Activated CD4-positive, CD25-positive, alpha-beta regulatory T cell treated with anti-CD3 and anti-CD28 coated beads, Interleukin-2, amount 50 U/mL, for 16 hours (primary cell): ENCODE results near the gene OGT.
"Not testable (repeated sequence)": the region's sequence is repeated elsewhere in the genome, so short reads cannot be mapped to it uniquely, and the experiment has no call there.

Experiments used
- DNase-seq: peaks from one replicate; pipeline ENCODE4 v3.0.0-alpha.2; 2020; ENCODE audit warnings: low read depth, low spot score

Gene OGT

DNA sequence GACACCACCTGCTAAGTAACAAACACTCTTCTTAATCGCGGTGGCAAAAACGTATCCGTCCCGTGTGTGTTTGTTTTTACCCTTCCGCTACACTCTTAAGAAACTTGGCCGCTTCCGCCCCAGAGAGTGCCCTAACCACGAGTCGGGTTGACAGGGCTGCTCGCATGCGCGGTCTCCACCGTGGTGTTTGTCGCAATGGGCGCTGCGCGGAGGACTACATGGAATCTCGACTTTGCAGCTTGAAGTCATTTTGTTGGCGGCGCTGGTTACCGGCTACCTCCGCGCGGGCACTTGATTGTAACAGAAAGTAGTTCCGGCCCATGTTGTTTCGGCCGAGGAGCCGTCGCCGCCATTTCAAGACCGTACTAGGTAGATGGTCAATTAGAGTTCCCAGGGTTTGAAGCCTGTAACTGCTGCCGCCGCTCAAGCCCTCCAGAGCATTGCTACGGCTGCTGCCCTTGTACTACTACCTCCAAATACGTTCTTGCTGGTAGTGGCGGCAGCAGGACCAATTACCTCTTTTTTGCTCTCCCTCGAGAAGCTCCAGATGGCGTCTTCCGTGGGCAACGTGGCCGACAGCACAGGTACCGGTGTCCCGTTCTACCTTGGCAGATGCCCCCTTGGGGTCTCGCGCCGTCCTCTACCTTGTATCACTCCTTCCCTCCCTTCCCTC, at the start of gene OGT:
OGT (plus strand) TSS at position 352 of the 673 bp plus-strand sequence; CDS start at position 548, 196 bp downstream.
- peak; percentile 86 for DNase-seq

DNA sequence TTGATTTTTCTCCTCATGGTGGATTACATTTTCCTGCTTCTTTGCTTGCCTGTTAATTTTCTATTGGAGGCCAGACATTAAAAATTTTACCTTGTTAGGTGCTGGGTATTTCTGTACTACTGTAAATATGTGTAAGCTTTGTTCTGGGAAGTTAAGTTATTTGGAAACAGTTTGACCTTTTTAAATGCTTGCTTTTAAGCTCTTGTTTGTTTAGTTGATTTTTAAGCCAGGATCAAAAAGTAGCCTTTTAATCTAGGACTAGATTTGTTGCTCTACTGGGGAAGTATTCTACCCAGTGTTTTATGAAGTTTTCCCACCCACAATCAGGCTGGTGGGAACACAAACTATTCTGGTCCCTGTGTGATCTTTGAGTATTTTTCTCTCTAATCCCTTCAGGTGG, 45.1 kb upstream of the OGT start:
- DNase-seq = no peak

DNA sequence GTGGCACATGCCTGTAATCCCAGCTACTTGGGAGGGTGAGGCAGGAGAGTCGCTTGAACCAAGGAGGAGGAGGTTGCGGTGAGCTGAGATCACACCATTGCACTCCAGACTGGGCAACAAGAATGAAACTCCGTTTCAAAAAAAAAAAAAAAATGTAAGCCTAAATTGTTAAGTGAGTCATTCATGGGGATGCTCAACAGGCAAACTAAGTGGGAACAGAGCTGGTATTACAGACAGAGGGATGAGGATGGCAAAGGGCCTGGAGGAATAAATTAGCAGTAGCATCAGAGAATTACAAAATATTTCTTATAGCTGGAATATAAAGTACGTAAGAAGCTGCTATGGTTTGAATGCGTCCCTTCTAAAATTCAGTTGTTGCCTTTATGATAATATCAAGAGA, 43.4 kb upstream of the OGT start:
- DNase-seq = no peak

DNA sequence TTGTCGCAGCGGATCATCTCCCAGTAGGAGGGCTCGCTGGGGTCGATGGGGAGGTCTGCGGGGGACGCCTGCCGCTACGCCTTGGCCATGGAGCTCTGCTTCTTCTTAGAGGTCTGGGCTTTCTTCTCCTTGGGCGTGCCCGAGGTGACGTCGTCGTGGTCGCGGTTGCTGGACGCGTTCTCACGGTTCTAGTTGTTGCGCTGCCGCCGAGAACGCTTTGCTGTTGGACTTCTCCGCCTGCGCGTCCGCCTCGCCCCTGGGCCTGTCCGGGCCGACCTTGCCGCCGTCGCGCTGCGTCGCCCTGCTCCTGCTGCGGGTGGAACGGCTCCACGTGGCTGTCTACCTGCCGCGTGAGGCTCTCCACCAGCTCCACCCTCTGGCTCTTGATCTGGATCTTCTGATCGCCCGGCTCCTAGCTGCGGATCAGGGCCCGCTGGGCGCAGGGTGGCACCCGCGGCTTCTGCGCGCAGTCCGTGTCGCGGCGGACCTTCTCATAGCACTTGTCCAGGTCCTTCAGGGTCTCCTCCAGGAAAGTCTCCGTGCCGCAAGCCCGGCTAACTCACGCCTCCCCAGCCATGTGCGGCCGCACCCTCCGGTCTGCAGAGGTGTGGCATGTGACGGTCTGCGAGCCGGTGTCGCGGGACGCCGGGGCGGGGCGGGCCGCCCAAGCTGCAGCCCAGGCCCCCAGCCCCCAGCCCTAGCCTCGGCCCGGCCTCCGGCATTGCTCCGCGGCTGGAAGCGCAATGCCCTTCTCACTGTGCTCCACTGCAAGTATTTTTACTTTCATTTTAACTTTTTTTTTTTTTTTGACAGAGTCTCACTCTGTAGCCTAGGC, 40.5 kb upstream of the OGT start:
- DNase-seq = no peak

DNA sequence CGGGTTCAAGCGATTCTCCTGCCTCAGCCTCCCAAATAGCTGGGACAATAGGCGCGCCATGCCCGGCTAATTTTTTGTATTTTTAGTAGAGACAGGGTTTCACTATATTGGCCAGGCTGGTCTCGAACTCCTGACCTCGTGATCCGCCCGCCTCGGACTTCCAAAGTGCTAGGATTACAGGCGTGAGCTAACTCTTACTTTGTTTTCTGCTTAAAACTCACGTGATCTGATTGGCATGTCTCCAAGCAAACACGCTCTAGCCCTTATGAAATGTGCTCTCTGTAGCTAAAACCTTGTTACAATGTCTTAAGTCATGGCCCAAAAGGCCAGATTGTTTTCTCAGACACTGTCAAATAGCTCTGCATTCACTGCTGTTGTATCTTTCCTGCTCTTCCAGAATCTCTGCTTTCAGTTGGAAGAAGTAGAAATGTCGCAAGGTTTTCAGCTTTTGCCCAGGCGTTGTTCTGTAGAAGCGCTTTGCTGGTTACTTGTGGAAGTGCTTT, 39.7 kb upstream of the OGT start:
- DNase-seq = no peak

DNA sequence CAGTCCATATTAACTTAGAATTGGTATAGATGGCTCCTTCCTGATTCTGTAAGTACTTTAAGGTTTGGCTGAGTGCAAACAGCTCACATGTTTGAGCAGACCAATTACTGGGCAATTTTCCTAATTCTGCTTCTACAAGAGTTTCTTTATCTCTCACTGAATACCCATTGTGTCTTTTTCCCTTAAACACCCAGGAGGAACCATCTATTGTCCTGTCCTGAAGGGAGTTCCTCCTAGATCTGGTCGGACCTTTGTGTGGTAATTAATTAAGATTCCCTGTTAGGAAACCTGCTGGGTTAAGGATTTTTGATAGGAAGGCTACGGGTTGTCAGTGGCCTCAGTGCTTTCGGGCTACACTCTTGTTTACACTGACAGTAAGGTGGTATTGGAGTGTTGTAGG, 36.9 kb upstream of the OGT start:
- DNase-seq = not testable (repeated sequence)

DNA sequence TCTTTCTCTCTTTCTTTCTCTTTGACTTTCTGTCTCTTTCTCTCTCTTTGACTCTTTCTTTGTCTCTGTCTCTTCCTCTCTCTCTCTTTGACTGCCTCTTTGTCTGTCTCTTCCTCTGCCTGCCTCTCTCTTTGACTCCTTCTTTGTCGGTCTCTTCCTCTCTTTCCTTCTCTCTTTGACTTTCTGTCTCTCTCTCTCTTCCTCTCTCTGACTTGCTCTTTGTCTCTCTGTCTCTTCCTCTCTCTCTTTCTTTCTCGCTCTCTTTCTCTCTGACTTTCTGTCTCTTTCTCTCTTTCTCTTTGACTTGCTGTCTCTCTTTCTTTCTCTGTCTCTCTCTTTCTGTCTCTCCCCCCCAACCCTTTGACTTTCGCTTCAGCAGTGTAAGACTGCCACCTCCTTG, 36.4 kb upstream of the OGT start:
- DNase-seq = no peak

DNA sequence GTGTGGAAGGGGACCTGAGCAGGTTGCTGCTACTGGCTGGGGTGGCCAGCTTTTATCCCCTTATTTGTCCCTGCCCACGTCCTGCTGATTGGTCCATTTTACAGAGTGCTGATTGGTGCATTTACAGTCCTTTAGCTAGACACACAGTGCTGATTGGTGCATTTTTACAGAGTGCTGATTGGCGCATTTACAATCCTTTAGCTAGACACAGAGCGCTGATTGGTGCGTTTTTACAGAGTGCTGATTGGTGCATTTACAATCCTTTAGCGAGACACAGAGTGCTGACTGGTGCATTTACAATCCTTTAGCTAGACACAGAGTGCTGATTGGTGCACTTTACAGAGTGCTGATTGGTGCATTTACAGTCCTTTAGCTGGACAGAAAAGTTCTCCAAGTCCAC, 30.8 kb upstream of the OGT start:
- not testable (repeated sequence) for DNase-seq

DNA sequence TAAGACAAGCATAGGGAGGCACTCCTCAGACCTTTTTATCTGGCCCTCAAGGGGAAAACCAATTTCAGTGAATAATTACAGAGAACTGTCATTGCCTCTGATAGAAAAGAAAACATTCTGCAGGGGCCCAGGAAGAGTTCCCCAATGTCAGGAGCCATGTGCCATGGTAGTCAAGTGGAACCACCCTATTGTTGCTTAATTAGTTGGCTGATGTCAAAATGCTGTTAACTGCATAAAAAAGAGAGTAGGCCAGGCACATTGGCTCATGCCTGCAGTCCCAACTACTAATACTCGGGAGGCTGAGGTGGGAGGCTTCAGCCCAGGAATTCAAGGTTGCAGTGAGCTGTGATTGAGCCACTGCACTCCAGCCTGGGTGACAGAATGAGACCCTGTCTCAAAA, 28.6 kb upstream of the OGT start:
- DNase-seq = no peak

DNA sequence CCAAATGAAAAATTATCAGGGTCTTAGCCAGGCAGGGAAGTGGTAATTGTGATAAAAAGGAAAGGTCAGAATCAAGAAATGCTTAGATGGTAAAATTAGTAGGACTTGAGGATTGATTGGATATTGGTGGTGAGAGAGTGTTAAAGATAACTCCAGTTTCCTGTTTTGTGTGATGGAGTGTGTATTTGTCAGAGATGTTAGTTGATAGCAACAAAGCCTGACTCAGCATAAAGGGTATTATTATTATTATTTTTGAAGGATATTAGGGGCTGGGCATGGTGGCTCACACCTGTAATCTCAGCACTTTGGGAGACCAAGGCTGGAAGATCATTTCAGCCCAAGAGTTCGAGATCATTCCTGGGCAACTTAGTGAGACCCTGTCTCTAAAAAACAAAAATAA, 23.6 kb upstream of the OGT start:
- DNase-seq = no peak

DNA sequence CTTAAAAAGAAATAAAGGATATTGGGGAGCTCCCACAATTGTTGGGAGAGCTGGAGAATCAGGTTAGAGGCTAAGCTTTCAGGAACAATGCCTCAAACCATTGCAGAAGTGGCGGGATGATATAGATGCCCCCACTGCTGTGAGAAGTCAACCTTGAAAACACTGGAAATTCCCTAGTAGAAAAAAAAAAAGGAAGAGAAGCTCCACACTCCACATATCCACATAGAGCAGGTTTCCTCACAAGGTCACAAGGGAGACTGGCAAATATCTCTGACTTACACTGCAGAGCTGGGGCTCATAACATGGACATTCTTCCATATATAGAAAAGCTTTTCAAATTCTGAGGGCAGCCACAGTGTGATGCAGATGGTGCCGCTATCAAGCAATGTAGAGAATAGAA, 22.7 kb upstream of the OGT start:
- no peak for DNase-seq

DNA sequence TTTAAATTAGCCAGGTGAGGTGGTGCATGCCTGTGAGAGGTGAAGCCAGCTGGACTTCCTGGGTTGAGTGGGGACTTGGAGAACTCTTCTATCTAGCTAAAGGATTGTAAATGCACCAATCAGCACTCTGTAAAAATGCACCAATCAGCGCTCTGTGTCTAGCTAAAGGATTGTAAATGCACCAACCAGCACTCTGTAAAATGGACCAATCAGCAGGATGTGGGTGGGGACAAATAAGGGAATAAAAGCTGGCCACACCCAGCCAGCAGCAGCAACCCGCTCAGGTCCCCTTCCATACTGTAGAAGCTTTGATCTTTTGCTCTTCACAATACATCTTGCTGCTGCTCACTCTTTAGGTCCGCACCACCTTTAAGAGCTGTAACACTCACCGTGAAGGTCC, 19.2 kb upstream of the OGT start:
- DNase-seq = not testable (repeated sequence)

DNA sequence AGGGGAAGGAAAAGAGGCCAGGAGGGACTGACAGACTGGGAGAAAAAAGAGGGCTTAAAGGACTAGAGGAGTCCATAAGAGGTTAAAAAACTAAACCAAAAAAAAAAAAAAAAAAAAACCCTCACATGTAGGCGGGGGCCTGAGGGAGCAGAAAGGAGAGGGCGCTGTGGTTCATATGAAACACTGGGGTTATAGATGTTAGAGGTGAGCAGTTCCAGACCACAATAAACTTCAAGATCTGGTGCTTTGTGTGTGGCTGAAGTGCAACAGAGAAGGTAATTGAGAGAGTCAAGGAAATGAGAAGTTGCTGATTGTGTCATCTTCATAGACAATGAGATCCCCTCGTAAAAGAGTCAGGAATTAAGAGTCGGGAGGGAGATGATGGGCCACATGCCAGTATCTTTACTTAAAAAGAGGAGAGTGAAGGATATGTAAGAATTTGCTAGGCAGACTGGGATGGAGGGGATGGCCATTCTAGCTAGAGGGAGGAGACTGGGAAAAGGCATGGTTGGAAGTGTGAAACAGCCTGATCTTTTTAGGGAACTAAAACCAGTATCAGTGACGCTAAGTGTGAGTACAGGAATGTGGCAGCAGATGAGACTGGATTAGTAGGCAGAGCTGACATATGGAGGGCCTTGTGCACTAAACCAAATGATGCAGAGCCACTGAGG, 18.4 kb upstream of the OGT start:
- DNase-seq = no peak

DNA sequence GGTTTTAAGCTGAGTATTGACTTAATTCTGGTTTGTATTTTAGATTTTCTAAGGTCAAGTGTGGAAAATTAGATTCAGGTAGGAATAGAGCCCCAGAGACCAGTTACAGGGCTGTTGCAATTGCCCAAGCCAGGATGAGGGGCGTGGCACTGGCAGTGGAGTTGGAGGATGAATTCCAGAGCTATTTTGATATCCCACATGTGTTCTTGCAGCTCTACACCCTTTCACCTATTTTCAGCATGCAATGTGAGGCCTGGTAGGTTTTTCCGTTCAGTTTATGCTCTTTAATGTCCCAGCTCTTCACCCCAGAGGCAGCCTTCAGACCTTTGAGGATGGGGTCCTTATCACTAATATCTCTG, 17.9 kb upstream of the OGT start:
- DNase-seq = no peak

DNA sequence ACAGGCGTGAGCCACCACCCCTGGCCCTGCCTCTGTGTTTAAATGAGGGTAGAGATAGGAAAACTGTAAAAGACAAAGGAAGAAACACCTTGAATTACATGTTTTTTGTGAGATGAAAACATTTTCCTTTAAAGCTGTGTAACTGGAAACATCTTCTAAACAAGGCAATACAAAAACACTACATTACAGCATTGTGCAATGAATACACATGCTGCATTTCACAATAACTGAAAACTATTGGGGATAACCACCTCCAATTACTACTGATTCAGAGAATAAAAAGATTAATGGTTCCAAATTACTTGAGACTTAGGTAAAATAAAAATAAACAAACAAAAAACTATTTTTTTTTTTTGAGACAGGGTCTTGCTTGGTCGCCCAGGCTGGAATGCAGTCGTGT, 7.6 kb upstream of the OGT start:
- DNase-seq = no peak

DNA sequence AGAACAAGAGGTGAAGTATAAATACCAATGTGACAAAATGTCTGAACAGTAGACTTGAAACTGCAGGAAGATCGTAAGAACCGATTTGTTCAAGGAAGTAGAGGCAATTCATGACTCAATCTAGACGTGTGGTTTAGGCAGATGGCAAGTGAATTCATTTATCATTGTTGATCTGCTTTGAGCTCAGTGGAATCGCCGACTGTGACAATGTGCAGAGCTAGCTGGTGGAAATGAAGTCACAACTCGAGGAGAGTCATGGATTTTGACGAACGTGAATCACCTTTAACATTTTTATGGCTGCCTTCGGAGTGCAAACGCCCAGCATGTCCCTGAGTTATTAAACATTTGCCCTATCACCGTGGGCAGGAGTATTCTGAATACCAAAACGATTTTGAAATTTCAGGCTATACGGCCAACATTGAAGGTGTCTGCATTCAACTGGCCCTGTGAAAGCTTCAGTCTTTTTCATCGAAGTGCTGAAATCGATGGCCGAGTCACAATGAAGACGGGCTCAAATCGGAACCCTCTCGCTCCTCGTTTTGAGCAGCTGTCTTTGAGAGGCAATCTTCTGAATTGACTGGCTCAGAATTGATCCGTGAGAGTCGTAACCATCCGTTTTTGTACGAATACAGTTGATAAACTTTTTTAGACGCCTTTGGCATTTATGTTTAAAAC, 689 bp upstream of the OGT start:
- DNase-seq = peak; percentile 19

DNA sequence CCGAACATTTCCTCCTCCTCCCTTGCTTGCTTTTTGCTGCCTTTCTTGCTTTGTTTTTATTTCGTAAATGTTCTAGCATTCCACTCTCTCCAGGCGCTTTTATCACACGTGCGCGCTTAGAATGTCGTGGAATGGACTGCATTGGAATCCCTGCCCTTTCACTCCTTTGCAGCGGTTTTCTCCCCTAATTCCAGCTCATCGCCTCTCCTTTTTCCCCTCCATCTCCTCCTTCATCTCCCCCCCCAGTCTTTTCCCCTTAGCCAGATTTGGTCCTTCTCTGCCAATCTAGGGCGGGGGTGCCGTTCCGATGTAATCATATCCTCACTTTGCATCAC, 579 bp downstream of the OGT start:
- DNase-seq = peak; percentile 5

DNA sequence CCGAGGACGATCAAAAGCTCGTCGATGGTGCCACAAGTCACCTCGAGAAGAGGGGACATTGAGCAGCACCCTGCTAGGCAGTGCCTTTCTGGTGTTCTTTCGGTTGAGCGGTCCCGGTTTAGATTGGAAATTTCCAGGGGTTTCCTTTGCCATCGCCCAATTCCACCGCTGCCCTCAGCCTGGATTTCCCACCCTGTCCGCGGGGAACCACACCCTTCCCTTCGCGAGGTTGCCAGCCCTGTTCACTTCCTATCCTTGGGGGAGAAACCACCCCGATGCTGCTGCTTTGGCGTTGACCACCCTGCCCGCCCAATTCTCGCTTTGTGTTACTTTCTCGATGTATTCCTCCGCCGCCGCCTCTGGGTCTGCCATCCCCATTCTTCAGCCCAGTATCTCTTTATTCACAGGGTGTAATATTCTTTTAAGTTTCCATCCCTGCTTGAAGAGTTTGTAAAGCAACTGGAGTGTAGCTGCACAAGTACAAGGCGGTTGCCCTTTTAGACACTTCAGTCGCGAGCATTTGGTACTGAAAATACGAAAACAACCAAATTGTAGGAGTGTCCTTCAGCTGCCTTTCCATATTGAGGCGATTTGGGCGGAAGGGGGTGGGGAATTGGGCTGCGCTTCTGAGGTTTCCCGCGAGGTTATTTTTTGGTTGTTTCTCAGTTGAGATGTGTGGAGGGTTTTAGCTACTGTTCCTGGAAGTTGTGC, 1.1 kb downstream of the OGT start:
- peak; percentile 18 for DNase-seq

DNA sequence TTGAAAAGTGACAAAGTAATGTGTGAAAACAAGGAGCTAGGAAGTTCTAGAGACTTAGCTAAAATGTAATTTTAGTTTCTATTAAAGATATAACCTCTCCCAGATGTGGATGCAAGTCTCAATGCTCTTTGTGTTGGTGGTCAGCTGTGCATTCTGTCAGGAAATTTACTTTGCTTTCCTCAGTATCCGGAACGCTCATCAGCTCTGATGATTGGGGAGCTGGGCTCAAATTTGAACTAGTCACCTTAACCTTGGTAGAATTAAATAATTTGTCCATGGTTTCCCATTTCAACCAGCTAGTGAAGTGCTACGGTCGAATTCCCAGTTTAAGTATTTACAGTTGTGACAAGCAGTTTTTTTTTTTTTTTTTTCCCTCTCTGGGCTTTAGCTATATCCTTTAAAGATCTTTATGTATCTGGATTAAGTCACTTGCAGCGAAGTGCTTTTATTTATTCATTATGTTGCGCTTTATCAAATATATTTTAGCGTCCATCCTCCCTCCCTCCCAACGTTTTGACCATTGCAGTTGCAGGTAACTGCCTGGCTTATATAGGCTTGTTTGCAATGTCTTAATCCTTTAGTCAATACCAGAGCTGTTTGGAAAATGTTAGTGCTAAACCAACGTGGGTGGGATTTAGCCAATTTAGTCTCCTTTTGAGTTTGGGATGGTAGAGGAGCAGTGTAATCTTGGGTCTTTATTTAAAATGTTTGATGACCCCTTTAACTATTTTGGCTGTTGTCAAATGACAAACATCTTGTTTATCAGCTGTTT, 2.1 kb downstream of the OGT start:
- DNase-seq = no peak

DNA sequence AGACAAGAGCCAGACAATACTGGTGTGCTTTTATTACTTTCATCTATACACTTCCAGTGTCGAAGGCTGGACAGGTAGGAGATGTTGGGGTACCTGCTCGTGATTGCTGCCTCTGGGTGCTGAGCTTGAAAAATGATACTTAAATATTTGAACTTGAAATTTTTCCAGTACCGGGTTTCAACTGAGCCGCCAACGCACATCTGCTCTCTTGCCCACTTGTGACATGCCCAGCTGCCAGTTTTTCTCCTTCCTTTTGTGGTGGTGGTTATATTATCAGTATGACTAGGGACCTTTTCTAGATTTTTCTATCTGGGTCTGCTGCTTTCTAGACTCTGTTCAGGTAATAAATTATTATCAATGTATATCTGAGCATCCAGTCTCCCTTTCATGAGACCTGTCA, 3.4 kb downstream of the OGT start:
- DNase-seq = no peak

DNA sequence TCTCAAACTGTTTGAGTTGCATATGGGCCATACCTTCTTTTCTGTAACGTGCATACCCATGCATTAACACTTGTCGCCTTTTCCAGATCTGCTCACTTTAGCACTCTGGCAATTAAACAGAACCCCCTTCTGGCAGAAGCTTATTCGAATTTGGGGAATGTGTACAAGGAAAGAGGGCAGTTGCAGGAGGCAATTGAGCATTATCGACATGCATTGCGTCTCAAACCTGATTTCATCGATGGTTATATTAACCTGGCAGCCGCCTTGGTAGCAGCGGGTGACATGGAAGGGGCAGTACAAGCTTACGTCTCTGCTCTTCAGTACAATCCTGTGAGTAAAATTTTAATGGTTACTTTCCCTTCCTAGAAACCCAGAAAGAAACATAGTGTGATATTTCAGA, 4.8 kb downstream of the OGT start:
- no peak for DNase-seq
